LoVo (cell line): ENCODE measurements around the gene C17orf107.
A peak's percentile ranks its signal among the peaks of the same experiment; 100 is the strongest.

ENCODE experiments used
- DNase-seq: peaks from one replicate; pipeline ENCODE4 v3.0.0-alpha.2; 2016; ENCODE audit warnings: low spot score

C17orf107 gene

GRCh38 chr17:4949321-4950074 is 50.2 kb downstream of the C17orf107 start:
- DNase-seq, result peak; percentile 77

GRCh38 chr17:4950075-4950745 is 50.9 kb downstream of the C17orf107 start:
- DNase-seq, result peak; percentile 46

- no peak for DNase-seq
These were observed 51.4 kb downstream of the C17orf107 start, which contains the start of gene ENO3 for GRCh38 chr17:4950746-4951204. Gene ENO3 (plus strand): TSS chr17:4951119. CDS start chr17:4951830, 711 bp downstream.

- no peak for DNase-seq
These were observed 52.1 kb downstream of the C17orf107 start for GRCh38 chr17:4951486-4951885.
